Measurements from ENCODE around the gene LIPC.

- TF ChIP-seq CTCF (IDR thresholded peaks at IDR 0.05) (no peak), ZFX (IDR thresholded peaks at IDR 0.05; ENCODE audit: borderline replicate concordance) (no peak)
Measured at GRCh38 chr15:58551084-58551763, 119.4 kb downstream of the LIPC start.
